Jurkat, Clone E6-1 (cell line): ENCODE results near the gene RARG. TPM values are rescaled to one million over a fixed set of nuclear protein-coding genes. Genes with fewer than 3 reads are reported as not detected.
A peak's percentile ranks its signal among the peaks of the same experiment; 100 is the strongest.

ENCODE experiments used
- DNase-seq: peaks from one replicate; pipeline ENCODE4 v3.0.0-alpha.2; 2011; ENCODE audit warnings: low read depth, low spot score
- H3K4me3 ChIP-seq: 2 replicates; pipeline ENCODE4 v1.5.1; 2011; ENCODE audit warnings: mild to moderate bottlenecking, low read length, control low read depth, moderate library complexity
- polyA plus RNA-seq: library from polyadenylated mRNA; unstranded; fragments of >200 nt; gene quantifications from one replicate; pipeline ENCODE4 v1.2.1, GENCODE V29; 2012; ENCODE audit warnings: missing spikeins; ENCODE audit not compliant: insufficient read length, insufficient read depth

The RARG gene
- 8.4 TPM for polyA plus RNA-seq

DNA sequence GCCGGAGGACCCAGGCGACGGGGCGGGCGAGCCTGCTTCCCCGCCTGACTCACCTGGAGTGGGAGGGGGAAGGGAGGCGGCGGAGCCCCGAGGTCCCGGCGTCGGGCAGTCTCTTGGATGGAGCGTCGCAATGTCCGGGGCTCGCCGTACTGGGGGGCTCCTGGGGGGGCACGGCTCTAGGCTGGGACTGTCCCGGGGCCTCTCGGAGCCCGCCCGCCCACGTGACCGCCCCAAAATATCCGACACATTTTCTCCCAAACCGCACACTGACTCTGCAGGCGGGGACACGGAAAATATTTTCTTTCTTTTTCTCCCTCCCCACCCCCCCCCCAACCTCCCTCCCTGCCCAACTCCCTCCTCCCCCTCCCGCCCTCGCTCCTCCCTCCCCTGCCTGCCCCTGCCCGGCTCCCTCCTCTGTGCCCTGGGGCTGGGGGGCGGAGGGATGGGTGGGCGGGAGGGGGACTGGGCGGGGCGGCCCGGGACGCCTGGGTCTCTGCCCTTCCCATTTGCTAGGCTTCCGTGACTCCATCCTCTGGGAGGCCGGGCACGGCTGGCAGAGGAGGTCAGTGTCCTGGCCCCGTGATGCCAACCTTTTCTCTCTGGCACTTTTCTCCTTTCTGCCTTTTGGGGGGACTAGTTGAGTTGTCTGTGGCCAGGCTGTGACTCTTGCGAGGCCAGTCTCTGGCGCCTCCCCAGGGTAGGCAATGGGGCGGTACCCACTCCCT is at the start of gene RARG:
Gene RARG, minus strand, starts transcription at position 289 of the 725 bp plus-strand sequence. CDS start 4,664 bp downstream, outside the sequence.
- DNase-seq = no peak
- H3K4me3 ChIP-seq = peak within 1 kb of the TSS; percentile 60

DNA sequence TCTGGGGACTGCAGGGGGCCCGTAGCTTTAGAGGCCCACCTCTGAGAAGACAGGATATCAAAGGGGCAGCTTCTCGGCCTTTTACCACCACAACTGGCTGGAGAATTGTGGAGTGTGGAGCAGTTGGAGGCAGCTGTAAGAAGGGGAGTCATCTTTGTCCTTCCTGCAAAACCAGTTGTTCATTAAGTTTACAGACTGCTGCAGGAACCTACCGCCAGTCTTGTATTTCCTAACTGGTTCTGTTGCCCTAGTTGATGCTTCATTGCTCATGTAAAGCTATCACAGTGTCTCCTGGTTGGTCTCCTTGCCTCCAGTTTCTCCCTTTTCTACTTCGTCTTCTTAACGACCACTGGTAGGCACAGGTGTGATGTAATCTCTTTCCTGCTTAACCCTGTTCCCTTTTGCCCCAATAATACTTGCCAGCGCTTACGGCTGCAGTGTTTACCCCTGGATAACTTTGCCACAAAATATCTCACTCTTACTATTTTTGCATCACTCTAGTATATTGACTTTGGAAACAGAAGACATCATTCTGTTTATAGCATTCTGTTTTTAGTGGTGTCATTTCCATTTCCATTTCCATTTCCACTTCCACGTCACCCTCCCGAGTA is 48.0 kb upstream of the RARG start:
- no peak for DNase-seq
- H3K4me3 ChIP-seq = no peak overlapping the region

DNA sequence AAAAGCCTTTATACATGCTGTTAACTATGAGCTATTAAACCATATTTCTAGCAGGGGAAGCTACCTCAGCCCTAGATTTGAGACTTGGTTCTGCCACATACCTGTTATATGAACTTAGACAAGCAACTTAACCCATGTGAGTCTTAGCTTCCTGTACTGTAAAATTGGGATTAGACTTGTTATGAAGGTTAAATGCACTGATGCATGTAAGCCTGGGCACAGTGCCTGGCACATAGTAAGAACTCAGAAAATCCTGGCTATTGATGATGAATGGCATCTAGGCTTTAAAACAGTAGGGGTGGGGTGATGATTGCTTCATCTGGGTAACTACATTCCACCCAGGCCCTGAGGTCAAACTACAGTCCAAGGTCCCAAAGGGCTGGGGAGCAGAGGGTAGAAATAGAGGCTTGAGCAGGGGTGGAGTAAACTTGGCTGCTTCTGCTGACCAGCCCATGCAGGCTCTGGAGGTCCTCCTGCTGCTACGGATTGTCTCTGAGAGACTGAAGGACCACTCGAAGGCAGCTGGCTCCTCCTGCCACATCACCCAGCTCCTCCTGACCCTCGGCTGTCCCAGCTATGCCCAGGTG is 47.4 kb upstream of the RARG start:
- H3K4me3 ChIP-seq = no peak overlapping the region
- no peak for DNase-seq

DNA sequence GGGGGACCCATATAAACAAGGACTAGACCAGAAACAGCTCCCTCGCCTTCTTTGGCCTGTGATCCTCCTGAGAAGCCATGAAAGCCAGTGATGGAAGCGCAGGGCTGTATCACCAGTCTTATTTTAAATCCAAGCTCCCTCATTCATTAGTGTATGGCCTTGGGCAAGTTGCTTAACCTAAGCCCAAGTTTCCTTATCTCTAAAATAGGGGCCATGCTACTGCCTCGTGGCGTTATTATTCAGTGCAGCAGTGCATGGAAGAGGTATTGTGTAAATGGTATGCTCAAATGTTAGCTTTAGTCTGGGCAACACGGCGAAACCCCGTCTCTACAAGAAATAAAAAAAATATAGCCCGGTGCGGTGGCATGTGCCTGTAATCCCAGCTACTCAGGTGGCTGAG is 46.0 kb upstream of the RARG start:
- H3K4me3 ChIP-seq = no peak overlapping the region
- no peak for DNase-seq

- DNase-seq = no peak
- H3K4me3 ChIP-seq = no peak overlapping the region
These were observed 44.5 kb upstream of the RARG start for GRCh38 chr12:53276511-53276910.

- no peak overlapping the region for H3K4me3 ChIP-seq
- DNase-seq = no peak
These were observed 42.4 kb upstream of the RARG start for GRCh38 chr12:53274445-53274844.

- DNase-seq = no peak
- peak overlapping the region; percentile 95 for H3K4me3 ChIP-seq
These were observed 36.9 kb upstream of the RARG start for GRCh38 chr12:53268630-53269562.

DNA sequence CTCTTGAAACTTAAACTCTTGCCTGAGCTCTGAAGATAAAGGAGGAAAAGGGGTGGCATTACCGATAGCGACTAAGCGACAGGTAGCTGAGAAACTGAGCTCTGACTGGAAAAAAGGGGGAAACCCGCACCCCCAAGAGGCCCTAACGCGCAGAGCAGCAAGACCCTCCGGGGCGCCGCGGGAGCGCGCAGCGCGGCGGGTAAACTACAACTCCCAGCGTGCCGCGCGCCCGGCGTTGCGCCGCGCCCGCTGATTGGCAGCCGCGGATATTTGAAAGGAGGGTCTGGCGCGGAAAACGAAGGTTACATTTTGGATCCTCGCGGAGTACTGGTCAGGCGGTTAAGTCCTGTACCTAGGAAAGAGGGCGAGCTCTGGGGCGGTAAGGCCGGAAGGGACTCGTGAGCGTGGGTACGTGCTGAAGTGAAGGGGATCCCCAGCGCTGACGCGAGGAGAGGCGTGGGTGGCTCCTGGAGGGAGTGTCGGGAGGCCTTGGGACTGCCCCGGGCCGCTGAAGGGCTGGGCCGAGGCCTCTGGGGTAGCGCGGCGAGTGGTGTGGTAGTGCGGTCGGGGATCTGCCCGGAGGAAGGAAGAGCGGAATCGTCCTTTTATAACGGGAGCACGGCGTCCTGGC is 36.1 kb upstream of the RARG start, which contains the start of gene ESPL1:
Gene ESPL1, plus strand, starts transcription at position 301 of the 631 bp plus-strand sequence. CDS start 468 bp downstream, outside the sequence.
- H3K4me3 ChIP-seq = peak within 1 kb of the TSS; percentile 95
- DNase-seq = peak; percentile 91

DNA sequence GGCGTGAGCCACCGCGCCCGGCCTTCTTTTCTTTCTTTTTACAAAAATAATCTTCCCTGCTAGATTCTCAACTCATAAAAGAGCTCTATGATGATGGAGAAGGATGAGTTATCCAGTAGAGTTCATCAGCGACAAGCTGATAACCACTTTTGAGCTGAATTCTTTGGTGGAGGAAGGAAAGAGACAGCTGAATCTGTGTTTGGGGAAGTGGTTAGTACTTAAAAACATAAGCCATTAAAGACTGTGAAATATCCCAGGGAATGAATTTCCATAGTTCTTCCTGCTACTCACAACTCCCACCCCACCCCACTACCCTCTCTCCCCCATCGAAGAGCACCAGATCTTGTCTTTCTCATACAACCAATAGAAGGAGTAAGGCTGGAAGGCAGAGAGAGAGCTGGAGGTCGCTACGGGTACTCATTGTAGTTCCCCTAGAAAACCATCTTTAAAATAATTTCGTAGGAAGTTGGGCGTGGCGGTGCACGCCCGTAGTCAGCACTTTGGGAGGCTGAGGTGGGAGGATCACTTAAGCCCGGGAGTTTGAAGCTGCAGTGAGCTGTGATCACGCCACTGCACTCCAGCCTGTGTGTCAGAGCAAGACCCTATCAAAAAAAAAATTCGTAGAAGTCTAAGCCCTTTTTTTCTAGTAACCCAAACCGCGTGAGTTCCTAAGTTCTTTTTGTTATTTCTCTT is 35.4 kb upstream of the RARG start:
- no peak for DNase-seq
- H3K4me3 ChIP-seq = peak overlapping the region; percentile 95

DNA sequence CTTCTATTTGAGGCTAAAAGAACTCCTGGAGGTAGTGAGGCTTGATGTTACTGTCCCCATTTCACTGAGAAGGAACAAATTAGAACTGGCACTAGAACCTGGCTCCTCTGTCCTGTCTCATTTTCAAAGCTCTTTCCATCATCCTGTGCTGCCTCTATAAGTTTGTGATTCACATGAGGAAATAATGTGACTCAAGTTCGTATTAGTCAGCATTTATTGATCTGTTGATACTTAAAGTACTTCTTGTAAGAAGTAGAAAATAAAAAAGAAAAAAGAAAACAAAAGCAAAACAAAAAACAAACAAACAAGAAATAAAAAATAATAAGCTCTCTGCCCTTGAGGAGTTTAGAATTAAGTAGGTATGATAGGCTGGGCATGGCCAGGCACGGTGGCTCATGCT is 33.8 kb upstream of the RARG start:
- H3K4me3 ChIP-seq = no peak overlapping the region
- no peak for DNase-seq

DNA sequence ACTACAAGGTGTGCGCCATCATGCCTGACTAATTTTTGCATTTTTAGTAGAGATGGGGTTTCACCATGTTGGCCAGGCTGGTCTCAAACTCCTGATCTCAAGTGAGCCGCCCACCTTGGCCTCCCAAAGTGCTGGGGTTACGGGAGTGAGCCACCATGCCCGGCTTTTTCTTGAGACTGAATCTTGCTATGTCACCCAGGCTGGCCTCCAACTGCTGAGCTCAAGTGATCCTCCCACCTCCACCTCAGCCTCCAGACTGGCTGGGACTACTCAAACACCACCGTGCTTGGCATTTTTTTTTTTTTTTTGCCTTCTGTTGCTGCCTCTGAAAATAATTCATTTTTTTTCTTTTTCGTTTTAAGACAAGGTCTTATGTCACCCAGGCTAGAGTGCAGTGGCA is 27.9 kb upstream of the RARG start:
- H3K4me3 ChIP-seq = no peak overlapping the region
- DNase-seq = no peak

GRCh38 chr12:53258541-53259539 is 26.8 kb upstream of the RARG start:
- no peak for DNase-seq

GRCh38 chr12:53255996-53256395 is 24.0 kb upstream of the RARG start:
- no peak for DNase-seq
- no peak overlapping the region for H3K4me3 ChIP-seq

More at GRCh38 chr12:53258541-53259539, 26.8 kb upstream of the RARG start:
- no peak overlapping the region for H3K4me3 ChIP-seq

- no peak for DNase-seq
These were observed 23.0 kb upstream of the RARG start for GRCh38 chr12:53254816-53255545.

DNA sequence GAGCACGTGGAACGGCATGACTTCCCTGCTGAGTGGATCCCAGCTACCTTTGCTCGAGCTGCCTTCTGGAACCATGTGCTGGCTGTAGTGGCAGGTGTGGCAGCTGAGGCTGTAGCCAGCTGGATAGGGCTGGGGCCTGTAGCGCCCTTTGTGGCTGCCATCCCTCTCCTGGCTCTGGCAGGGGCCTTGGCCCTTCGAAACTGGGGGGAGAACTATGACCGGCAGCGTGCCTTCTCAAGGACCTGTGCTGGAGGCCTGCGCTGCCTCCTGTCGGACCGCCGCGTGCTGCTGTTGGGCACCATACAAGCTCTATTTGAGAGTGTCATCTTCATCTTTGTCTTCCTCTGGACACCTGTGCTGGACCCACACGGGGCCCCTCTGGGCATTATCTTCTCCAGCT is 21.3 kb upstream of the RARG start:
- peak overlapping the region; percentile 97 for H3K4me3 ChIP-seq
- DNase-seq = no peak

More at GRCh38 chr12:53254816-53255545, 23.0 kb upstream of the RARG start:
- H3K4me3 ChIP-seq = no peak overlapping the region

- DNase-seq = no peak
- H3K4me3 ChIP-seq = peak overlapping the region; percentile 97
These were observed 20.4 kb upstream of the RARG start for GRCh38 chr12:53252349-53252916.
